GM21576 (cell line): ENCODE results near the gene ADAM15.
A peak's percentile ranks its signal among the peaks of the same experiment; 100 is the strongest.

ENCODE experiments used
- ATAC-seq: cut with Tn5 transposase; IDR thresholded peaks from one replicate; pipeline ENCODE4 v1.9.1; 2021; ENCODE audit warnings: mild to moderate bottlenecking, moderate library complexity; ENCODE audit not compliant: unreplicated experiment

The ADAM15 gene

DNA sequence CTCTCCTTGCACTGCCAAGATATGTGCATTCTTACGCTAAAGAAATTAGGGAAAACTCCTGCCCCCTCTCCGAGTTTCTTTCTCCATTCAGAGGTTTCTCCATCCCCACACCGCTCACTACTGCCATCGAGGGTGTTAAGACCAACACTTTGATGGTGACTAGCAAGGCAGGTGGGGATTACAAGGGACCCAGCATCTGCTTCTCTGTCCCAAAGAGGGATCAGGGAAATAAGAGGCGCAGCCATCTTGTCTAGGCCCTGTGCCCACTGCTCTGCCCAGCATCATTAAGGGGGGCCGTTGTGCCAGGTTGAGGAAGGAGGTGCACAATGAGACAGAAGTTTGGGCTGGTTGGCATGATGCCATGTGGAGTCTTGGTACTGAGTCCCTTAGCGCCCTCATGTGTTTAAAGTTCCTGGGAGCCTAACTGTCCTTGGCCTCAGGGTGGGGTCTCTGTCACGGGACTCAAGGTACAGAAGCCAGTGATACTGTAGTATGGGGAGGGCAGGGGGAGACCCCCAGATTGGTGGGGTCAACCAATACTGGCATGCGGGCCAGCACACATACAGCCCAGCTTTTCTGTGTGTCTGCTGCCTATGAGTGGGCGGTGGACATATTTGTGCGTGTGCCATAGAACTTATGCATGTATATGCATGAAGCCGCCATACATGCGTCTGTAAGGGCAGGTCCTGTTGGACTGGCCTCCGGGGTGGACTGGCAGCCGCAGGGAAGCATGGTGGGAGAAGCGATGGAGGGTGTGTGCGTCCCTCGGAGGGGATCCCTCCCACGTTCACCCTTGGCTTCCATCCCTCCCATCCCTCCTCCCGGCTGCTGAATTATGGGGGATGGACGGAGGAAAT, 33.0 kb downstream of the ADAM15 start:
- no peak for ATAC-seq

DNA sequence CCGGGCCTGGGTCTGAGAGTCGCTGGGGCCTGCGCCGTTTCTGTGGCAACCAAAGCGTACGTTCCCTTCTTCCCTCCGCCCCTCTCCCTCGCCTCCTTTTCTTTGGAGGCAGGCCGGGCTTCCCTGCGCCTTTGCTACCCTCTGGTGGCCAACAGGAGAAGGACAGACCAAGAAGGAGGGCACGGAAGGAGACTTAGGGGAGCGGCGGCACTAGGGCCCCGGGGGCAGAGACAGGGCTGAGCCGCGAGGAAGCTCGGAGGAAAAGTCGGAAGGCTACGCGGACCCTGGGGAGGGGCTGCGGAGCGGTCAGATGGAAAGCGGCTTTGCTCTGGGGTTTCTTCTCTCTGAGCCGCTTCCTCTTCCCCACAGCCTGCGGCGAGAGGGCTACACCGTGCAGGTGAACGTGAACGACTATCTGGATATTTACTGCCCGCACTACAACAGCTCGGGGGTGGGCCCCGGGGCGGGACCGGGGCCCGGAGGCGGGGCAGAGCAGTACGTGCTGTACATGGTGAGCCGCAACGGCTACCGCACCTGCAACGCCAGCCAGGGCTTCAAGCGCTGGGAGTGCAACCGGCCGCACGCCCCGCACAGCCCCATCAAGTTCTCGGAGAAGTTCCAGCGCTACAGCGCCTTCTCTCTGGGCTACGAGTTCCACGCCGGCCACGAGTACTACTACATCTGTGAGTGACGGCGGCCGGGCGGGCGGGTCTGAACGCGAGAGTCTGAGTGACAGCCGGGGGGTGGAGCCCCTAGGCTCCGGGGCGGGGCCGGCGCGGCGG, 33.8 kb downstream of the ADAM15 start:
- peak; percentile 65 for ATAC-seq

DNA sequence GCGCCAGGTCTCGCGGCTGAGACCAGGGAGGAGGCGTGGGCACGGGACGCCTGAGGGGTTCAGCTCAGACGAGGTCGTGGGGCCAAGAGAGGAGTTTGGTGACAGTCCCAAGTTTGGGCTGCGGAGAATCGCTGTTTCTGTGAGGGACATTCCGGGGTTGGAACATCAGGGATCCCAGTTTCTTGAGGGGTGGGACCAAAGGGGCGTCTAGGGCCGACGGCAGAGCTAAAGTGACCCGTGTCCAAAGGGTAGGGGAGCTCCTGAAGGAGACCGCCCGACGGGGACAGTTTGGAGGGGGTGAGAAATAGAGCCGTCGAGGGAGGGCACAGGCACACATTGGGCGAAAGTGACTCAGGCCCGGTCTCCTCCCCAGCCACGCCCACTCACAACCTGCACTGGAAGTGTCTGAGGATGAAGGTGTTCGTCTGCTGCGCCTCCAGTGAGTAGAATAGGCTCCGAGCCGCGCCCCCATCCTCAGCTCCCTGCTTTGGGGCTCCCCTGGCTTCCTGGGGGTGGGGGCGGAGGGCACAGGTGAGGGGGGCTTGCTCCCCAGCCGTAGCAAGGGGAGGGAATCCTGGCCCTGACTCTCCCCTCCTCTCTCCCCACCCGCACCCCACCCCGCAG, 34.5 kb downstream of the ADAM15 start:
- no peak for ATAC-seq

DNA sequence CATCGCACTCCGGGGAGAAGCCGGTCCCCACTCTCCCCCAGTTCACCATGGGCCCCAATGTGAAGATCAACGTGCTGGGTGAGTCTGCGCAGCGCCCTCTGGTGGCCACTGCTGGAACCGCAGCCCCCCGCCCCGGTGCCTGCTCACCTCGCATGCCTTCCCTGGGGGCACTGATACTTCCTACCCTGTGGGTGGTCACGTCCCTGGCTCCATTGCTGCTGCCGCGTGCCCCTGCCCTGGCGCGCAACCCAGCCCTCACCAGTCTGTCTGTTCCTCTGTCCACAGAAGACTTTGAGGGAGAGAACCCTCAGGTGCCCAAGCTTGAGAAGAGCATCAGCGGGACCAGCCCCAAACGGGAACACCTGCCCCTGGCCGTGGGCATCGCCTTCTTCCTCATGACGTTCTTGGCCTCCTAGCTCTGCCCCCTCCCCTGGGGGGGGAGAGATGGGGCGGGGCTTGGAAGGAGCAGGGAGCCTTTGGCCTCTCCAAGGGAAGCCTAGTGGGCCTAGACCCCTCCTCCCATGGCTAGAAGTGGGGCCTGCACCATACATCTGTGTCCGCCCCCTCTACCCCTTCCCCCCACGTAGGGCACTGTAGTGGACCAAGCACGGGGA, 35.1 kb downstream of the ADAM15 start:
- ATAC-seq = no peak

DNA sequence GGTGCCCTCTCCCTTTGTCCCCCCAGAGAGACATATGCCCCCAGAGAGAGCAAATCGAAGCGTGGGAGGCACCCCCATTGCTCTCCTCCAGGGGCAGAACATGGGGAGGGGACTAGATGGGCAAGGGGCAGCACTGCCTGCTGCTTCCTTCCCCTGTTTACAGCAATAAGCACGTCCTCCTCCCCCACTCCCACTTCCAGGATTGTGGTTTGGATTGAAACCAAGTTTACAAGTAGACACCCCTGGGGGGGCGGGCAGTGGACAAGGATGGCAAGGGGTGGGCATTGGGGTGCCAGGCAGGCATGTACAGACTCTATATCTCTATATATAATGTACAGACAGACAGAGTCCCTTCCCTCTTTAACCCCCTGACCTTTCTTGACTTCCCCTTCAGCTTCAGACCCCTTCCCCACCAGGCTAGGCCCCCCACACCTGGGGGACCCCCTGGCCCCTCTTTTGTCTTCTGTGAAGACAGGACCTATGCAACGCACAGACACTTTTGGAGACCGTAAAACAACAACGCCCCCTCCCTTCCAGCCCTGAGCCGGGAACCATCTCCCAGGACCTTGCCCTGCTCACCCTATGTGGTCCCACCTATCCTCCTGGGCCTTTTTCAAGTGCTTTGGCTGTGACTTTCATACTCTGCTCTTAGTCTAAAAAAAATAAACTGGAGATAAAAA, 35.9 kb downstream of the ADAM15 start:
- no peak for ATAC-seq

DNA sequence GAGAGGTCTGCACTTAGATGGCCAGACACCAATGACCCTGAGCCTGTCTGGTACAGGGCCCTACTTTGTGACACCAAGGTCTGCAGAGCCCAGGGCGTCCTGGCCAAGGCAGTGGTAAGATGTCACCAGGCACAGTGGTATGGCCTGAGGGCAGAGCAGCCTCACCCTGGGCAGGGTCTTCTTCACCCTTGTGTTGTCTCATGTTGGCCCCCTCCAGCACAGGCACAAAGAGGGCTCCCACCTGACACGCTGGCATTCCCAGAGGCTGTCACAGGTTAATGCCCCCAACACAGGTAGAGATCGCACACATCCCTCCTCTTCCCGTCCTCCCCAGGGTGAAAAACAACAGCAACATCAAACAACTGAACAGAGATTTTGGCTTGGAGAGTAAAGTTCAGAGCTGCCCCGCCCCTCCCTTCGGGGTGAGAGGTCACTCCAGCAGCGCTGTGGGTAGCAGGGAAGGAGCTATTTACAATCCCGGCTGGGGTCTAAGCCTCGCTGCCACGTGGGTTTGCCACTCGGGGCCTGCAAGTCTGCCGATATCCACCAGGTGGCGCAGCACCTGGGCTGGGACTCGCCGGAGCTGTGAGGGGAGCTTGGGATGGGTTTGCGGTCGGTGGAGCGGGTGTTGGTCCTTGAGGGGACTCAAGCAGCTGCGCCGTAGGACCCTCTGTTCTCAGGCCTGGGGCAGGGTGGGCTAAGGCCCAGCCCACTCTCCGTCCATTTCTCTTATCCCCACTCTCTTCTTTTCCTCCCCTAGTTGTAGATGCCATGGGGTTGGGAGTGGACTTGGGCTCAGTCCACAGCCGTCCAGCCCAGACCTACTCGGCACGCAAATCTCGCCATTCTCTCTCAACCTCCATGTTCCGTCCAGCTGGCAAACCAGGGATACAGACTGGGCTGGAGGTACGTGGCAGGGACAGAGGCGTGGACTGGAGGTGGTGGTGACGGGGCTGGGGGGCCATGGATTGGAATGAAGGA, 40.2 kb downstream of the ADAM15 start:
- no peak for ATAC-seq

DNA sequence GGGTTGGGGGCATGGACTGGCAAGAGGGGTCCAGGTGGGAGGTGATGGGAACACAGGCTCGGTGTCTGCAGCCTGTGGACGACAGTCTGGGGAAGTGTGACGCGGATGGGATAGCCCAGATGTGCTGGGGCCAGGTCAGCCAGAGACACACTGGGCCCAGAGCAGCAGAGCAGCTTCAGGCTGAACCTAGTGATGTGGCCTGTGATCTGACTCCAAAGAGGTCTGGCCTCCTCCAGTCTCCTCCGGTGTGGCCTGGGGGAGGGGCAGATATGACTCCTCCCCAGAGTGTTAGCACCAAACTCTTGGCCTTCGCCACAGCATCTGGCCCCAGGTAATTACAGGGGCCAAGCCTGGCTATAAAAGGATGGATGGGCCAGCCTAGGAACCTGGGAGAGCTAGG, 41.0 kb downstream of the ADAM15 start:
- ATAC-seq = no peak

DNA sequence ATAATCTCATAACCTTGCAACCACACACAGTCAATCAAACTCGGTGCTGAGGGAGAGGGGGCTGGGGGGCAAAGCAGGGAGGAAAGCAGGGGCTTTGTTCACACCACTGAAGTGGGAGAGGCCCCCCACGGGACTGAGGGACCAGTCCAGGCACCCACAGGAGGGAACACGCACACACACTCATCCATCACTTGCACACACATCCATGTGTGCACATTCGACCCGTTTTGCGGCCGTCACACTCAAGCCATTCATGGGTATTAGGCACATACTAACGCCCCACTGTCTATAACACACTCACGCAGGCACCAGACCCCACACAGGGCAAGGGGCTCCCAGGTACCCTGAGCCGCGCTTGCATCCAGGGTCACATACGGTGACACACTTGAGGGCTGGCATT, 41.5 kb downstream of the ADAM15 start:
- no peak for ATAC-seq

DNA sequence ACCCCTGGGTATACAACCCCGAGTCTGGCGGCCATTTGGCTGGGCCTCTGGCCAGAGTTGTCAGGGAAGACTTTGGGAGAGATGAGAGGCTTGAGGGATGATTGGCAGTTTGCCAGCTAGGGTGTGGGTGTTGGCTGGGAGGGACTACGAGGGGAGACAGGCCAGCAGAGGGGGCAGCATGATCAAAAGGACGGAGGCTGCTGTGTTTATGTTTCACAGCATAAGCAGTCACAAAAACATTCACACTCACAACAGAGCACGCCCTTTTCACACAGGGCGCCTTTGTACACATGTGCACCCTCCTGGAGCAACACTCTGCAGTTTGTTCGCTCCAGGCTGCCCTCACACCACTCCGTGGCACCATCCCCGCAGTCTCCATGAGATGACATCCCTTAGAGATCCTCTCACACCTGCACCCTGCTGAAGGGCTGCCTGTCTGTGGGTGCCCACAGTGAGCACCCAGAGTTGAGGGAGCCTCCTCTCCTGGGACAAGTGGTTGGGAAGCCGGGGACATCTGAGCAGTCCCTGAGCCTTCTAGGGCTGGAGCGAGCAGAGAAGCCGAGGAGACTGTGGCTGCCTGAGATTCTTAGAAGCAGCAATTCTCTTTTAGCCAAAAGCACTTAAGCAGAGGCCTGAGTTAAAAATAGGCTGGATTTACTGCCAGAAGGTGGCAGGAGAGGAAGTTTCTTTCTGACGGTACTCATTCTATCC, 43.0 kb downstream of the ADAM15 start:
- no peak for ATAC-seq

DNA sequence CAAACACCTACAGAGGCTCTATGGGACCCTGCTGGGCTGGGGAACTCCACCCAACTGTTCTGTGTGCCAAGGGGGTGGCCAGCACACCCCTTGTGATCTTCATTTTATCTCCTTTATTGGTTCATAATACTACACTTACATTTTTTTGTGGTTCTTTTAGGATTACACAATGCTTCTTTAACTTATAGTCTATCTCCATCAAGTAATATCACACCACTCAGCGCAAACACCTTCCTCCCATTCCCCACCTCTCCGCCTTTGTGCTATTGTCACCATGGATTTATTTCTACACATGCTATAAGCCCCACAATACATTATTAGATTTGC, 43.5 kb downstream of the ADAM15 start:
- no peak for ATAC-seq

DNA sequence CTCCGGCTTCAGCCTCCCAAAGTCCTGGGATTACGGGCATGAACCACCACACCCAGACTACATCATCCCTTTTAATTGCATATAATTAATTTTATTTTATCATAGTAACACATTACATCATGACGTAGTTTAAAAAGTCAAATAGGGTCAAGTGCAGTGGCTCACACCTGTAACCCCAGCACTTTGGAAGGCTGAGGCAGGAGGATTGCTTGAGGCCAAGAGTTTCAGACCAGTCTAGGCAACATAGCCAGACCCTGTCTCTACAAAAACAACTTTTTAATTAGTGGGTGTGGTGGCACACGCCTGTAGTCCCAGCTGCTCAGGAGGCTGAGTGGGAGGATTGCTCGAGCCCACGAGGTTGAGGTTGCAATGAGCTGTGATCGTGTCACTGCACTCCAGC, 48.2 kb downstream of the ADAM15 start:
- ATAC-seq = no peak

DNA sequence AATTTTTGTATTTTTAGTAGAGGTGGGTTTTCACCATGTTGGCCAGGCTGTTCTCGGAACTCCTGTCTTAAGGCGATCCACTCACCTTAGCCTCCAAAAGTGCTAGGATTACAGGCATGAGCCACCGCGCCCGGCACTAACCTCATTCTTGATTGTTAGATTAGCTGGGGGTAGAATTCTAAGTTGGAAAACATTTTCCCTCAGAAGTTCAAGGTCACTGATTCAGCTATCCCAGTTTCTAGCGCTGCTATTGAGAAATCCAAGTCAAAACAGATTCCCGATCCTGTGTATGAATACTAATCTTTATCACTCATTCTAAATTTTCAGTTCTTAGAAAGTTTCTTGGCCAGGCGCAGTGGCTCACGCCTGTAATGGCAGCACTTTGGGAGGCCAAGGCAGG, 52.2 kb downstream of the ADAM15 start:
- no peak for ATAC-seq

DNA sequence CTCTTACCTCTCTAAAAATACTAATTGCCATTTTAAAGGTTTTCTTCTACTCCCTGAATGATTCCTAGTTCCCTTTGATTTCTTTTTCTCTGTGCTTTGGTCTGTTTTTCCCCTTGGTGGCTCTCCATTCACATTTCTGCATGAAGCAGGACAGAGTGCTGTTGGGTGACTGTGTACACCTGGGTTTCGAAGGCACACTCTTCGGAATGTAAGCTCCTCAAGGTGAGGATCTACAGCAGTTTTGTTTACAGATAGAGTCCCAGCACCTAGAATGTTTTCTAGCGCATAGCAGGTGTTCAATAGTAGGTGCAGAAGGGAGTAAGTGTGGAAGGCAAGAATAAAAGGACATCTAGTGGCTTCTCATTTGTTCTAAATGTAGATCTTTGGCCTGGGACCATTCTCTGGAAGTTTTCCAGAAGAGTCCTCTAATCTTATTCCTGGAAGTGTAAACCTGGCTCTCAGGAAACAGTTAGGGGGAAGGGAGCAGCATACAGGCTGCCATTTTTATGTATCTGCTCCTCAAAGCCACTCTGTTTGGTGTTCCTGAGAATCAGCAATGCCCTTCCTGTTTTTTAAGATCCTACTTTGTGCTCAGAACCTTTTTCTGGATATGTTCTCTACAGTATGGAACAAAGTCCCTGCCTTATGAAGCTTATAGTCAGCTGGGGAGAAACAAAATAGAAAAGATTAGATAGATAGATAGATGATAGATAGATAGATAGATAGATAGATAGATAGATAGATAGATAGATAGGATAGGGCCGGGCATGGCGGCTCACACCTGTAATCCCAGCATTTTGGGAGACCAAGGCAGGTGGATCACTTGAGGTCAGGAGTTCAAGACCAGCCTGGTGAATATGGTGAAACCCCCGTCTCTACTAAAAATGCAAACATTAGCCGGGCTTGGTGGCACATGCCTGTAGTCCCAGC, 53.8 kb downstream of the ADAM15 start:
- no peak for ATAC-seq

DNA sequence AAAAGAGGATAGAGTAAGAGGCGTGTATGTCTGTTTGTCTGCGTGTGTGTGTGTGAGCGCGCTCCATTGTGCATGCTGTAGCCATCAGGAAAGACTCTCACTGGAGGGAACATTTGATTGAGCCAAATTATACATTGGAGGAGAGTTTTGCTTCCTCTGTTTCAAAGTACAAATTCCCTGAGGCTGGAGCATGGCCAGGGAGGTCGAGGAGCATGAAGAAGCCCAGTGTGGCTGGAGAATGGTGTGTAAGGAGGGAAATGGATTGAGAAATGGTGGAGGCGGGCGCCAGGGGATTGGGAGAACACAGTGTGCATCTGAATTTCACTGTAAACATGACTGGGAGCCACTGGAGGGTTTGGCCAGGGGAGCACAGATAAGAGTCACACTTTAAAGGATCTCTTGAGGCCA, 54.5 kb downstream of the ADAM15 start:
- ATAC-seq = no peak

DNA sequence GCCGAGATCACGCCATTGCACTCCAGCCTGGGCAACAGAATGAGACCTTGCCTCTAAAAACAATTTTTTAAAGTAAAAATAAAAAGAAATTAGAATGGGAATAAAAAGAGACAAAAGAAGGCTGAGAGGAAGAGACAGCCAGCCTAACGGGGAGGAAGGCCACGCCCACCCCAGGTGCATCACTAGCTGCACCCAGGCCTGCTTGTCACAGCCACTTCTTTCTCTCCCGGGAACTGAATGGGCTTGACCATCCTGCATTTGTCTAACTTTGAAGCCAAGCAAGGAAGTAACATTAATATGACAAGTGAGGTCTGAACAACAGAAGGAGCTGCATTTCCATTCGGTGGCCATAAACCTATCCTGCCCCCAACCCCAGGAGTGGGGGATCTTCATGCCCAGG, 55.7 kb downstream of the ADAM15 start:
- no peak for ATAC-seq

DNA sequence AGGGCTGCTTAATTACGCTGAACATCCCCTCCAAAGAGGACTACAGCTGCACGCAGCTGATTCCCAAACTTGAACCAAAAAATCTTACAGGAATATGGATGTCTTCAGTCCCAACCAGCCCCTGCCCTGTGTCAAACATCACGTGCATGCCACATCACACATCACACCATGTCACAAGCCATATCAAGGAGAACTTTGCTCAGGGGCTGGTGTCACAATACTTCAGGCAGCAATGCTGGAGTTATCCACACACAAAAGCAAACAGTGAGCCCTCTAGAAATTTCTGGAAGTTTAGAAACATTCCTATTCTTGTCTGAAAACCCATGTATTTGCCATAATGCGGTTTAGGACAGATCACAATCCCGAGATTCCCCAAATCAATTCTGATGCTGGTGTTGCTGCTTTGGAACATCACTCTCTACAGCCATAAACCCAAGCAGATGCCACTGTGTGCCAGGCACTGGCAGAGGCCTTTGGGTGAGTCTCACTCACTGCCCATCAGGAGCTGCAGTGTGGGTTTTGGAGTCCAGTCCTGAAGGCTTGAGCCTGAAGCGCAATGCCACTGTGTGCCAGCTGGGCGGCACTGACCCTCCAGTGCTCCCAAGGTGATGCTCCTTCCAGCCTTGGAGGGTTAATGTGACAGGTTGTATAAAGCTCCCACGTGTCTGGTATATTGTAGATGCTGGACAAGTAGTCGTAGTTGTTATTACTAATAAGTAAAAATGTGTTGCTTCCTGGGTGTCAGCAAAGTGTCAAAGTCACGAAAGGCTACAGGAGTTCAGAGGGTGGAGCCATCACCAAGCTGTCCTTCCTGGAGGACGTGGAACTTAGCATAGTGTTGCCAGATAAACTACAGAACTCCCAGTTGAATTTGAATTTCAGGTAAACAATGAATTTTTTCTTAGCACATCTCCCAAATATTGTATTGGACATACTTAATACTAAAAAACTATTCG, 56.5 kb downstream of the ADAM15 start:
- ATAC-seq = no peak

DNA sequence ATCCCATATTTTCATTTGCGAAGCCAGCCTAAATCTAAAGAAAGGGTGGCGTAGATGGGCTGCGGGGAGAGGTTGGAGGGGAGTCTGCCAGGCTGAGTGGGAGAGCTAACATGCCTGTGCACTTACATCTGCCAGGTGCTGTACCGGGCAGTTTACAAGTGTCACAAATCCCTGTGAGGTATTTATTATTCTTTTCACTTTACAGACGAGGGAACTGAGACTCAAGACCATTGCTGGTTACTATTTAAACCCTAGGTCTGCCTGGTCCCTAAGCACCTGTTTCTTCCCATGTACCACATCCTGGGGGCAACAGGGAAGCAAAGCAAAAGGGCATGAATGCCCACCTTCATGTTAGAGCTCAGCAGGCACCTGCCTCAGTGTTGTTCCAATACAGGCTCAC, 57.2 kb downstream of the ADAM15 start:
- no peak for ATAC-seq
